Adrenal gland (tissue), 5 donors: ENCODE results near the gene ENPP7.

ENCODE experiments used
- CTCF ChIP-seq, 6 experiments: fragments of 450-650 bp in 4 of 6; fragments of 200-600 bp in 2 of 6; sonication (generic) in 1 of 6; IDR thresholded peaks; 1 replicate in 5 of 6; 2 replicates in 1 of 6; pipeline versions ENCODE4 v1.5.1 to v1.8.0; 2016 to 2021; ENCODE audit warnings: antibody characterized with exemption in 6 of 6, mild to moderate bottlenecking in 2 of 6, moderate library complexity in 1 of 6
- POLR2A ChIP-seq, 2 donors: fragments of 450-650 bp; IDR thresholded peaks; one replicate each; pipeline ENCODE4 v1.6.1; 2017; ENCODE audit warnings: antibody characterized with exemption in 2 of 2, mild to moderate bottlenecking in 2 of 2, moderate library complexity in 1 of 2
- donor health status: DM: no; HTN: no; CAD: no.

- no peak for TF ChIP-seq POLR2A (IDR thresholded peaks at IDR 0.05)
- TF ChIP-seq CTCF (IDR thresholded peaks at IDR 0.05), result no peak
Measured at GRCh38 chr17:79752175-79752574, 21.4 kb downstream of the ENPP7 start.
